ENCODE measurements around the gene ABRACL. TPM values are rescaled to one million over a fixed set of nuclear protein-coding genes. Genes with fewer than 3 reads are reported as not detected.

ABRACL gene
- total and polyA plus RNA-seq, 2 donors (not counting 1 experiment from before 2014, with no cell fraction given), result 19.7 to 49.8 TPM

DNA sequence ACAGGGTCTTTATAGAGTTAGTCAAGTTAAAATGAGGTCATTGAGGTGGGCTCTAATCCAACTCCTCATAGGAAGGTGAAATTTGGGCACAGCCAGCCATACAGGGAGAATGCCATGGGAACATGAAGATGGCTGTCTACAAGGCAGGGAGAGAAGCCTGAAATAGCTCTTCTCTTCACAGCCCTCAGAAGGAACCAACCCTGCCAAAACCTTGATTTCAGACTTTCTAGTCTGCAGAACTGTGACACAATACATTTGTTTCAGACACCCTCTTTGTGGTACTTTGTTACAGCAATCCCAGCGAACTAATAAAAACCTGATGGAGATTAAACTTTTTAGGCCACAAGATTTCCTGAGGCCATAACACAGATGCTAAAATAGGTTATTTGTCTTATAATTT, 63.3 kb downstream of the ABRACL start:
- Histone ChIP-seq H3K27ac (ENCODE audit: insufficient read depth, low read length) (no peak overlapping the region), H3K9me3 (ENCODE audit: control insufficient read depth, insufficient read depth, low read depth, low read length) (no peaks in the 10 kb centered on the region), H3K79me2 (ENCODE audit: control insufficient read depth, insufficient read depth, low read length) (no peaks in the 10 kb centered on the region), H3K9ac (ENCODE audit: insufficient read depth, low read length) (no peak overlapping the region), H3K36me3 (ENCODE audit: control insufficient read depth, insufficient read depth, low read length) (no peaks in the 10 kb centered on the region), H2AFZ (ENCODE audit: low read length) (no peak overlapping the region), H3K4me3 (replicated peaks in 1 of 4; ENCODE audit: control extremely low read depth in 1 of 4, insufficient read depth in 1 of 4, low read depth in 3 of 4, low read length in 4 of 4) (no peak overlapping the region), H3K4me1 (ENCODE audit: control insufficient read depth, extremely low read depth, insufficient read depth, low read length) (no peaks in the 10 kb centered on the region), H3K27me3 (ENCODE audit: control insufficient read depth, insufficient read depth, low read length) (no peaks in the 10 kb centered on the region), H3K4me2 (ENCODE audit: extremely low read depth, insufficient read depth, low read length) (no peak overlapping the region), H4K20me1 (ENCODE audit: control insufficient read depth, extremely low read depth, insufficient read depth, low read length) (no peaks in the 10 kb centered on the region)
- TF ChIP-seq, protein P1, sequence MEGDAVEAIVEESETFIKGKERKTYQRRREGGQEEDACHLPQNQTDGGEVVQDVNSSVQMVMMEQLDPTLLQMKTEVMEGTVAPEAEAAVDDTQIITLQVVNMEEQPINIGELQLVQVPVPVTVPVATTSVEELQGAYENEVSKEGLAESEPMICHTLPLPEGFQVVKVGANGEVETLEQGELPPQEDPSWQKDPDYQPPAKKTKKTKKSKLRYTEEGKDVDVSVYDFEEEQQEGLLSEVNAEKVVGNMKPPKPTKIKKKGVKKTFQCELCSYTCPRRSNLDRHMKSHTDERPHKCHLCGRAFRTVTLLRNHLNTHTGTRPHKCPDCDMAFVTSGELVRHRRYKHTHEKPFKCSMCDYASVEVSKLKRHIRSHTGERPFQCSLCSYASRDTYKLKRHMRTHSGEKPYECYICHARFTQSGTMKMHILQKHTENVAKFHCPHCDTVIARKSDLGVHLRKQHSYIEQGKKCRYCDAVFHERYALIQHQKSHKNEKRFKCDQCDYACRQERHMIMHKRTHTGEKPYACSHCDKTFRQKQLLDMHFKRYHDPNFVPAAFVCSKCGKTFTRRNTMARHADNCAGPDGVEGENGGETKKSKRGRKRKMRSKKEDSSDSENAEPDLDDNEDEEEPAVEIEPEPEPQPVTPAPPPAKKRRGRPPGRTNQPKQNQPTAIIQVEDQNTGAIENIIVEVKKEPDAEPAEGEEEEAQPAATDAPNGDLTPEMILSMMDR (conservative IDR thresholded peaks at IDR 0.05 in 1 of 2, IDR thresholded peaks at IDR 0.05 in 1 of 2; ENCODE audit: low read depth in 1 of 2, low read length in 2 of 2), result no peak
- no peak for TF ChIP-seq EZH2 (IDR thresholded peaks at IDR 0.05; ENCODE audit: low read length, missing control alignments)
- DNase-seq (ENCODE audit: low read depth in 2 of 2), result no peak

Other genes starting within 250 kb of the ABRACL start
- gene ECT2L, start 232.7 kb upstream of the ABRACL start, total RNA-seq, result under 0.01 and 0.17 TPM in 2 replicates
- gene ECT2L, start 232.7 kb upstream of the ABRACL start, polyA plus RNA-seq, result not detected in 2 replicates
- gene REPS1, start 40.5 kb upstream of the ABRACL start, total RNA-seq, result 21.3 and 28.2 TPM in 2 replicates
- gene REPS1, start 40.5 kb upstream of the ABRACL start, polyA plus RNA-seq, result 27.8 and 33.1 TPM in 2 replicates
- gene HECA, start 106.3 kb downstream of the ABRACL start, total RNA-seq, result 20.8 and 26.6 TPM in 2 replicates
- 6.5 and 13.0 TPM in 2 replicates for gene HECA, start 106.3 kb downstream of the ABRACL start, polyA plus RNA-seq